ENCODE data around the gene SLC4A3. TPM values are rescaled to one million over a fixed set of nuclear protein-coding genes. Genes with fewer than 3 reads are reported as not detected.

SLC4A3 gene
- polyA plus RNA-seq, 1 of the 3 experiments (the other 2 are of a cell fraction) = 12.3 TPM

- H3K4me1 ChIP-seq (ENCODE audit: control insufficient read depth in 1 of 2, insufficient read depth in 2 of 2, low read depth in 1 of 2, low read length in 1 of 2) = no peaks in the 10 kb centered on the region
- TF ChIP-seq ELF1 (IDR thresholded peaks at IDR 0.05) (no peak), PBX3 (IDR thresholded peaks at IDR 0.05) (no peak), RAD21 (IDR thresholded peaks at IDR 0.05; ENCODE audit: low read length) (peak; percentile 47), FOXM1 (IDR thresholded peaks at IDR 0.05; ENCODE audit: low read depth) (no peak)
- H3K4me2 ChIP-seq = no peak overlapping the region
- CTCF ChIA-PET = interaction anchor here (1.0 to 1.6 kb wide), 8 partner anchors 9 to 89 kb away, joined by 3 to 7 read pairs (median 4); partner anchors contain the start of gene STK11IP
- no peak overlapping the region for H3K9ac ChIP-seq
- no peaks in the 10 kb centered on the region for H3K79me2 ChIP-seq (ENCODE audit: insufficient read depth)
- no peaks in the 10 kb centered on the region for H3K27me3 ChIP-seq (ENCODE audit: insufficient read depth)
- no peaks in the 10 kb centered on the region for H3K9me3 ChIP-seq
- WGBS (ENCODE audit: low lambda C conversion rate) = 77% methylated on average over 4 of the region's 4 CpGs
- no peak overlapping the region for H3K27ac ChIP-seq (ENCODE audit: low read depth in 2 of 2, low read length in 1 of 2)
- no peaks in the 10 kb centered on the region for H3K9me2 ChIP-seq
- POLR2A ChIA-PET = no interaction called here
- no peaks in the 10 kb centered on the region for H4K20me1 ChIP-seq (ENCODE audit: insufficient read depth)
- peaks cover 0 to 14% of the 10 kb centered on the region in 2 experiments for H3K36me3 ChIP-seq (replicated peaks in 1 of 2; ENCODE audit: control insufficient read depth in 1 of 2, insufficient read depth in 2 of 2, low read length in 1 of 2)
- no peak overlapping the region for H3K4me3 ChIP-seq (ENCODE audit: low read depth in 2 of 2, low read length in 1 of 2)
- no peaks in the 10 kb centered on the region for H3F3A ChIP-seq (replicated peaks; ENCODE audit: insufficient read depth)
- DNase-seq = no peak
- H2AFZ ChIP-seq (ENCODE audit: low read depth) = no peak overlapping the region
Observed at GRCh38 chr2:219619235-219619634, 8.2 kb upstream of the SLC4A3 start.

GRCh38 chr2:219620546-219620945, 6.9 kb upstream of the SLC4A3 start:
- no peak for TF ChIP-seq EP300 (IDR thresholded peaks at IDR 0.05; ENCODE audit: borderline replicate concordance in 1 of 2, low read depth in 1 of 2, low read length in 1 of 2)
- TF ChIP-seq EZH2phosphoT487 (IDR thresholded peaks at IDR 0.05; ENCODE audit: borderline replicate concordance, low read depth) = no peak
- TF ChIP-seq USF2 (IDR thresholded peaks at IDR 0.05; ENCODE audit: borderline replicate concordance, low read depth, low read length) = no peak
- TF ChIP-seq GATA2 (CRISPR knock-in tag; IDR thresholded peaks at IDR 0.05) = no peak
- TF ChIP-seq RFX5 (IDR thresholded peaks at IDR 0.05; ENCODE audit: low read length) = no peak
- no peak for TF ChIP-seq ZBTB33 (IDR thresholded peaks at IDR 0.05; ENCODE audit: borderline replicate concordance, low read depth)
- no peak for TF ChIP-seq JUND (IDR thresholded peaks at IDR 0.05)
- TF ChIP-seq SMC3 (IDR thresholded peaks at IDR 0.05; ENCODE audit: low read depth, low read length) = no peak
- TF ChIP-seq FOXM1 (IDR thresholded peaks at IDR 0.05; ENCODE audit: low read depth) = no peak
- TF ChIP-seq ELF1 (IDR thresholded peaks at IDR 0.05) = no peak
- no peak overlapping the region for H3K9ac ChIP-seq
- H3K79me2 ChIP-seq (ENCODE audit: insufficient read depth) = no peaks in the 10 kb centered on the region
- H3K4me2 ChIP-seq = no peak overlapping the region
- H3K4me3 ChIP-seq (ENCODE audit: low read depth in 2 of 2, low read length in 1 of 2) = no peak overlapping the region
- ChIA-PET POLR2A (no interaction called here), CTCF (interaction anchor here (0.6 to 1.6 kb wide), 6 partner anchors 8 to 91 kb away, joined by 3 to 4 read pairs (median 3); no protein-coding TSS in a partner anchor)
- no peak overlapping the region for H3K27ac ChIP-seq (ENCODE audit: low read depth in 2 of 2, low read length in 1 of 2)
- H3K36me3 ChIP-seq (replicated peaks in 1 of 2; ENCODE audit: control insufficient read depth in 1 of 2, insufficient read depth in 2 of 2, low read length in 1 of 2) = peaks cover 0 to 4% of the 10 kb centered on the region in 2 experiments
- no peaks in the 10 kb centered on the region for H4K20me1 ChIP-seq (ENCODE audit: insufficient read depth)
- no peaks in the 10 kb centered on the region for H3K27me3 ChIP-seq (ENCODE audit: insufficient read depth)
- H3K9me2 ChIP-seq = no peaks in the 10 kb centered on the region
- no peaks in the 10 kb centered on the region for H3K9me3 ChIP-seq
- H3K4me1 ChIP-seq (ENCODE audit: control insufficient read depth in 1 of 2, insufficient read depth in 2 of 2, low read depth in 1 of 2, low read length in 1 of 2) = no peaks in the 10 kb centered on the region
- H2AFZ ChIP-seq (ENCODE audit: low read depth) = no peak overlapping the region
- H3F3A ChIP-seq (replicated peaks; ENCODE audit: insufficient read depth) = no peaks in the 10 kb centered on the region
- DNase-seq = no peak
- WGBS (ENCODE audit: low lambda C conversion rate) = 78% methylated on average over 6 of the region's 6 CpGs
